ENCODE measurements around the gene ATP5F1E.

DNA sequence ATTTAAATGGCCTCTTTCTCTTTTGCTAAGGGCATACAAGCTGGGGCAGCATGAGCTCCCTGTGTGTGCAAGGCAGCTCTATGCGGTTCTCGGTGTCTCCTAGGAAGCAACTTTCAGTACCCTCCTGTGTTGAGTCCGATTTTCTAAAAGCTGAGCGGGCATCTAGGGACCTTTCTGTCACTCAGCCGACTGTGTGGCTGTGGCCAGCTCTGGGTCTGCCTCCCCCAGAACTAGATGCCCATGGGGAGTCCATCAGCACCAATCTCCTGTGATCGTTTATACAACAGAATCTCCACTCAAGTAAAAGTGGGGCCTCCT lies 43.6 kb downstream of the ATP5F1E start:
- TF ChIP-seq, protein P1, sequence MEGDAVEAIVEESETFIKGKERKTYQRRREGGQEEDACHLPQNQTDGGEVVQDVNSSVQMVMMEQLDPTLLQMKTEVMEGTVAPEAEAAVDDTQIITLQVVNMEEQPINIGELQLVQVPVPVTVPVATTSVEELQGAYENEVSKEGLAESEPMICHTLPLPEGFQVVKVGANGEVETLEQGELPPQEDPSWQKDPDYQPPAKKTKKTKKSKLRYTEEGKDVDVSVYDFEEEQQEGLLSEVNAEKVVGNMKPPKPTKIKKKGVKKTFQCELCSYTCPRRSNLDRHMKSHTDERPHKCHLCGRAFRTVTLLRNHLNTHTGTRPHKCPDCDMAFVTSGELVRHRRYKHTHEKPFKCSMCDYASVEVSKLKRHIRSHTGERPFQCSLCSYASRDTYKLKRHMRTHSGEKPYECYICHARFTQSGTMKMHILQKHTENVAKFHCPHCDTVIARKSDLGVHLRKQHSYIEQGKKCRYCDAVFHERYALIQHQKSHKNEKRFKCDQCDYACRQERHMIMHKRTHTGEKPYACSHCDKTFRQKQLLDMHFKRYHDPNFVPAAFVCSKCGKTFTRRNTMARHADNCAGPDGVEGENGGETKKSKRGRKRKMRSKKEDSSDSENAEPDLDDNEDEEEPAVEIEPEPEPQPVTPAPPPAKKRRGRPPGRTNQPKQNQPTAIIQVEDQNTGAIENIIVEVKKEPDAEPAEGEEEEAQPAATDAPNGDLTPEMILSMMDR (IDR thresholded peaks at IDR 0.05) = no peak
- TF ChIP-seq POLR2A (IDR thresholded peaks at IDR 0.05) (no peak), POLR2AphosphoS5 (IDR thresholded peaks at IDR 0.05) (no peak)

All from transverse colon (tissue), 4 donors.